ENCODE data around the gene ARF1. TPM values are rescaled to one million over a fixed set of nuclear protein-coding genes. Genes with fewer than 3 reads are reported as not detected.

The ARF1 gene
- total RNA-seq, 1 experiment from 2014 or later: 330 TPM

GRCh38 chr1:228147768-228148167, 65.3 kb downstream of the ARF1 start (continued):
- TF ChIP-seq ARID4B (CRISPR knock-in tag; IDR thresholded peaks at IDR 0.05; ENCODE audit: borderline replicate concordance): no peak
- no peak for TF ChIP-seq PRRX2 (CRISPR knock-in tag; IDR thresholded peaks at IDR 0.05)

- 0 out of 2 replicates have a peak, but pooled peaks cover 2% of the 10 kb centered on the region for H3K4me1 Mint-ChIP-seq
- H3K9me3 Mint-ChIP-seq: no peaks in the 10 kb centered on the region
These were observed 65.8 kb downstream of the ARF1 start for GRCh38 chr1:228148196-228148861.

More at GRCh38 chr1:228148196-228148861, 65.8 kb downstream of the ARF1 start:
- H3K4me3 Mint-ChIP-seq: no peak overlapping the region
- ChIA-PET POLR2A (no interaction called here), CTCF (interaction anchor here (1.1 to 2.4 kb wide), 2 partner anchors 8 to 17 kb away, joined by 3 to 11 read pairs; no protein-coding TSS in a partner anchor)
- H3K27me3 Mint-ChIP-seq (ENCODE audit: low read depth): no peaks in the 10 kb centered on the region
- ATAC-seq (no peak), DNase-seq (ENCODE audit: low spot score) (no peak)
- H3K36me3 Mint-ChIP-seq: no peaks in the 10 kb centered on the region
- H3K27ac Mint-ChIP-seq: no peak overlapping the region
- TF ChIP-seq ZNF121 (CRISPR knock-in tag; IDR thresholded peaks at IDR 0.05) (no peak), USF2 (CRISPR knock-in tag; IDR thresholded peaks at IDR 0.05) (no peak), ATF1 (CRISPR knock-in tag; IDR thresholded peaks at IDR 0.05) (no peak), FOXJ3 (CRISPR knock-in tag; IDR thresholded peaks at IDR 0.05; ENCODE audit: borderline replicate concordance) (no peak), SMAD4 (CRISPR knock-in tag; IDR thresholded peaks at IDR 0.05) (no peak), OVOL2 (CRISPR knock-in tag; IDR thresholded peaks at IDR 0.05; ENCODE audit: borderline replicate concordance) (no peak)

Small RNA genes within 50 kb of the gene (microRNA-seq; reads per million reads assigned to microRNA genes)
- not detected for gene MIR3620 (ENCODE audit: borderline number of aligned reads)

Other genes with a start within 250 kb of the ARF1 start
- gene WNT9A, start 134.8 kb upstream of the ARF1 start, total RNA-seq (2021): 1.1 to 1.5 TPM (median 1.3 TPM) in 3 replicates
- gene WNT3A, start 75.7 kb upstream of the ARF1 start, total RNA-seq (2021): 0.16 to 0.34 TPM (median 0.17 TPM) in 3 replicates
- 30.0 to 33.8 TPM (median 30.7 TPM) in 3 replicates for gene C1orf35, start 20.6 kb downstream of the ARF1 start, total RNA-seq (2021)
- 65.8 to 70.5 TPM (median 66.9 TPM) in 3 replicates for gene MRPL55, start 26.6 kb downstream of the ARF1 start, total RNA-seq (2021)
- 110 to 112 TPM (median 111 TPM) in 3 replicates for gene GUK1, start 57.6 kb downstream of the ARF1 start, total RNA-seq (2021)
- 0.72 to 1.2 TPM (median 0.87 TPM) in 3 replicates for gene GJC2, start 67.2 kb downstream of the ARF1 start, total RNA-seq (2021)
- gene IBA57, start 83.1 kb downstream of the ARF1 start, total RNA-seq (2021): 11.4 to 12.5 TPM (median 12.1 TPM) in 3 replicates
- gene OBSCN, start 125.3 kb downstream of the ARF1 start, total RNA-seq (2021): 38.8 to 47.7 TPM (median 47.5 TPM) in 3 replicates

Data from WTC11 (cell line).